ENCODE results near the gene OR6B1.

DNA sequence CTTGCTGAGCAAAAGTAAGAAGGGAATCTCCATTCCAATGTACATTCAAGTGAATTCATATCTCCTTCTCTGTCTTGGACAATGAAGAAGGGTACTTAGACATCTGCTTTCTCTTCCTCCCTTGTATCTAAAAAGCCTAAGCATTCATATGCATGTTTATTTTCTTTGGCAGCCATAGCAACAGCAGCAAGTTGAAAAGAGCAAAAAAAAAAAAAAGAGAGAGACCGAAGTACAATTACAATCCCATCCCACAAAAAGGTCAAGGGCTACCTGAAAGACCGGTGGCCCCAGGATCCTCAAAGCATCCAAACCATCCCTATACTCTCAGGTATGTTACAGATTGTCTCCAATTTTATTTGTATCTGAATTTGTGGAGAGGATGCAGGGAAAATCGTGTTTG is 41.3 kb upstream of the OR6B1 start:
- TF ChIP-seq, protein P1, sequence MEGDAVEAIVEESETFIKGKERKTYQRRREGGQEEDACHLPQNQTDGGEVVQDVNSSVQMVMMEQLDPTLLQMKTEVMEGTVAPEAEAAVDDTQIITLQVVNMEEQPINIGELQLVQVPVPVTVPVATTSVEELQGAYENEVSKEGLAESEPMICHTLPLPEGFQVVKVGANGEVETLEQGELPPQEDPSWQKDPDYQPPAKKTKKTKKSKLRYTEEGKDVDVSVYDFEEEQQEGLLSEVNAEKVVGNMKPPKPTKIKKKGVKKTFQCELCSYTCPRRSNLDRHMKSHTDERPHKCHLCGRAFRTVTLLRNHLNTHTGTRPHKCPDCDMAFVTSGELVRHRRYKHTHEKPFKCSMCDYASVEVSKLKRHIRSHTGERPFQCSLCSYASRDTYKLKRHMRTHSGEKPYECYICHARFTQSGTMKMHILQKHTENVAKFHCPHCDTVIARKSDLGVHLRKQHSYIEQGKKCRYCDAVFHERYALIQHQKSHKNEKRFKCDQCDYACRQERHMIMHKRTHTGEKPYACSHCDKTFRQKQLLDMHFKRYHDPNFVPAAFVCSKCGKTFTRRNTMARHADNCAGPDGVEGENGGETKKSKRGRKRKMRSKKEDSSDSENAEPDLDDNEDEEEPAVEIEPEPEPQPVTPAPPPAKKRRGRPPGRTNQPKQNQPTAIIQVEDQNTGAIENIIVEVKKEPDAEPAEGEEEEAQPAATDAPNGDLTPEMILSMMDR (IDR thresholded peaks at IDR 0.05), result no peak
- TF ChIP-seq RELA (CRISPR knock-in tag; IDR thresholded peaks at IDR 0.05; ENCODE audit: borderline replicate concordance) (no peak), ZNF416 (CRISPR knock-in tag; IDR thresholded peaks at IDR 0.05) (no peak), CREB1 (CRISPR knock-in tag; IDR thresholded peaks at IDR 0.05) (no peak), CREM (CRISPR knock-in tag; IDR thresholded peaks at IDR 0.05) (no peak), TEAD4 (CRISPR knock-in tag; IDR thresholded peaks at IDR 0.05) (no peak), CBFB (CRISPR knock-in tag; IDR thresholded peaks at IDR 0.05; ENCODE audit: low read depth) (no peak), GTF2I (CRISPR knock-in tag; conservative IDR thresholded peaks at IDR 0.05) (no peak), SOX15 (CRISPR knock-in tag; IDR thresholded peaks at IDR 0.05) (no peak)
- TF ChIP-seq, protein P2, sequence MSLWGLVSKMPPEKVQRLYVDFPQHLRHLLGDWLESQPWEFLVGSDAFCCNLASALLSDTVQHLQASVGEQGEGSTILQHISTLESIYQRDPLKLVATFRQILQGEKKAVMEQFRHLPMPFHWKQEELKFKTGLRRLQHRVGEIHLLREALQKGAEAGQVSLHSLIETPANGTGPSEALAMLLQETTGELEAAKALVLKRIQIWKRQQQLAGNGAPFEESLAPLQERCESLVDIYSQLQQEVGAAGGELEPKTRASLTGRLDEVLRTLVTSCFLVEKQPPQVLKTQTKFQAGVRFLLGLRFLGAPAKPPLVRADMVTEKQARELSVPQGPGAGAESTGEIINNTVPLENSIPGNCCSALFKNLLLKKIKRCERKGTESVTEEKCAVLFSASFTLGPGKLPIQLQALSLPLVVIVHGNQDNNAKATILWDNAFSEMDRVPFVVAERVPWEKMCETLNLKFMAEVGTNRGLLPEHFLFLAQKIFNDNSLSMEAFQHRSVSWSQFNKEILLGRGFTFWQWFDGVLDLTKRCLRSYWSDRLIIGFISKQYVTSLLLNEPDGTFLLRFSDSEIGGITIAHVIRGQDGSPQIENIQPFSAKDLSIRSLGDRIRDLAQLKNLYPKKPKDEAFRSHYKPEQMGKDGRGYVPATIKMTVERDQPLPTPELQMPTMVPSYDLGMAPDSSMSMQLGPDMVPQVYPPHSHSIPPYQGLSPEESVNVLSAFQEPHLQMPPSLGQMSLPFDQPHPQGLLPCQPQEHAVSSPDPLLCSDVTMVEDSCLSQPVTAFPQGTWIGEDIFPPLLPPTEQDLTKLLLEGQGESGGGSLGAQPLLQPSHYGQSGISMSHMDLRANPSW (CRISPR knock-in tag; conservative IDR thresholded peaks at IDR 0.05; ENCODE audit: low read depth), result no peak
- TF ChIP-seq, protein P3, sequence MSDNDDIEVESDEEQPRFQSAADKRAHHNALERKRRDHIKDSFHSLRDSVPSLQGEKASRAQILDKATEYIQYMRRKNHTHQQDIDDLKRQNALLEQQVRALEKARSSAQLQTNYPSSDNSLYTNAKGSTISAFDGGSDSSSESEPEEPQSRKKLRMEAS (CRISPR knock-in tag; IDR thresholded peaks at IDR 0.05), result no peak
- TF ChIP-seq, protein P4, sequence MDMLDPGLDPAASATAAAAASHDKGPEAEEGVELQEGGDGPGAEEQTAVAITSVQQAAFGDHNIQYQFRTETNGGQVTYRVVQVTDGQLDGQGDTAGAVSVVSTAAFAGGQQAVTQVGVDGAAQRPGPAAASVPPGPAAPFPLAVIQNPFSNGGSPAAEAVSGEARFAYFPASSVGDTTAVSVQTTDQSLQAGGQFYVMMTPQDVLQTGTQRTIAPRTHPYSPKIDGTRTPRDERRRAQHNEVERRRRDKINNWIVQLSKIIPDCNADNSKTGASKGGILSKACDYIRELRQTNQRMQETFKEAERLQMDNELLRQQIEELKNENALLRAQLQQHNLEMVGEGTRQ (CRISPR knock-in tag; IDR thresholded peaks at IDR 0.05), result no peak
- TF ChIP-seq, protein P5, sequence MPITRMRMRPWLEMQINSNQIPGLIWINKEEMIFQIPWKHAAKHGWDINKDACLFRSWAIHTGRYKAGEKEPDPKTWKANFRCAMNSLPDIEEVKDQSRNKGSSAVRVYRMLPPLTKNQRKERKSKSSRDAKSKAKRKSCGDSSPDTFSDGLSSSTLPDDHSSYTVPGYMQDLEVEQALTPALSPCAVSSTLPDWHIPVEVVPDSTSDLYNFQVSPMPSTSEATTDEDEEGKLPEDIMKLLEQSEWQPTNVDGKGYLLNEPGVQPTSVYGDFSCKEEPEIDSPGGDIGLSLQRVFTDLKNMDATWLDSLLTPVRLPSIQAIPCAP (CRISPR knock-in tag; IDR thresholded peaks at IDR 0.05), result no peak

Data from WTC11 (cell line).